PC-3 (cell line): ENCODE measurements around the gene GATAD2B. TPM values are rescaled to one million over a fixed set of nuclear protein-coding genes. Genes with fewer than 3 reads are reported as not detected.

Source experiments
- ATAC-seq: fragments of 200-7000 bp; cut with Tn5 transposase; 2 replicates; pipeline ENCODE4 v1.9.1; 2020; ENCODE audit warnings: mild to moderate bottlenecking, moderate library complexity
- BruUV-seq: library from RNA; stranded (reverse); fragments of 400-500 nt; replicated peaks from 2 replicates; lab custom pipeline; 2021; lab: Mats Ljungman, UMichigan
- CTCF ChIA-PET: fragments of 300-600 bp; sonication (Branson Sonifier 250); formaldehyde crosslinking; loops from one replicate; lab custom pipeline; 2022; ENCODE audit warnings: antibody characterized with exemption; lab: Charles Lee
- POLR2A ChIA-PET: fragments of 300-600 bp; sonication (Branson Sonifier 250); formaldehyde crosslinking; loops from one replicate; lab custom pipeline; 2022; ENCODE audit warnings: antibody characterized with exemption; ENCODE audit not compliant: unreplicated experiment; lab: Charles Lee
- DNase-seq: peaks from one replicate; pipeline ENCODE4 v3.0.0-alpha.2; 2015
- H2AFZ ChIP-seq: fragments of 300-600 bp; sonication (generic); 2 replicates; pipeline ENCODE4 v1.6.0; 2016; ENCODE audit warnings: antibody characterized with exemption, low read length
- H3F3A ChIP-seq: fragments of 300-600 bp; sonication (generic); one replicate; pipeline ENCODE4 v1.6.0; 2017; ENCODE audit warnings: antibody characterized with exemption, low read length, control low read depth, mild to moderate bottlenecking; ENCODE audit not compliant: unreplicated experiment
- H3K27ac ChIP-seq: fragments of 300-600 bp; sonication (generic); 2 replicates; pipeline ENCODE4 v1.5.1; 2016; ENCODE audit warnings: mild to moderate bottlenecking, low read length
- H3K27me3 ChIP-seq: fragments of 300-600 bp; sonication (generic); 2 replicates; pipeline ENCODE4 v1.6.1; 2016; ENCODE audit warnings: low read length, mixed read lengths
- H3K36me3 ChIP-seq: fragments of 300-600 bp; sonication (generic); 2 replicates; pipeline ENCODE4 v1.6.1; 2016; ENCODE audit warnings: low read depth, mixed run types, low read length, mixed read lengths
- H3K4me1 ChIP-seq: fragments of 300-600 bp; sonication (generic); 2 replicates; pipeline ENCODE4 v1.5.1; 2016; ENCODE audit warnings: low read length; ENCODE audit not compliant: insufficient read depth
- H3K4me2 ChIP-seq: fragments of 300-600 bp; sonication (generic); 2 replicates; pipeline ENCODE4 v1.6.0; 2016; ENCODE audit warnings: low read length
- H3K4me3 ChIP-seq: fragments of 300-600 bp; sonication (generic); 2 replicates; pipeline ENCODE4 v1.5.1; 2016; ENCODE audit warnings: mild to moderate bottlenecking, low read length, mixed read lengths
- H3K79me2 ChIP-seq: fragments of 300-600 bp; sonication (generic); 2 replicates; pipeline ENCODE4 v1.6.1; 2017; ENCODE audit warnings: low read length, mixed read lengths
- H3K9ac ChIP-seq: fragments of 300-600 bp; sonication (generic); 2 replicates; pipeline ENCODE4 v1.6.0; 2016; ENCODE audit warnings: mild to moderate bottlenecking, low read length
- H3K9me2 ChIP-seq: fragments of 300-600 bp; sonication (generic); replicated peaks from 2 replicates; pipeline ENCODE4 v1.6.1; 2016; ENCODE audit warnings: mixed run types, low read length, mixed read lengths
- H3K9me3 ChIP-seq: fragments of 300-600 bp; sonication (generic); 2 replicates; pipeline ENCODE4 v1.6.1; 2016; ENCODE audit warnings: low read length, mixed read lengths
- H4K20me1 ChIP-seq: fragments of 300-600 bp; sonication (generic); 2 replicates; pipeline ENCODE4 v1.6.1; 2016; ENCODE audit warnings: low read length, mixed read lengths
- EZH2 ChIP-seq: fragments of 300-600 bp; sonication (generic); IDR thresholded peaks from one replicate; pipeline ENCODE4 v1.6.1; 2017; ENCODE audit warnings: antibody characterized with exemption, mild to moderate bottlenecking, low read length; ENCODE audit not compliant: unreplicated experiment
- EZH2phosphoT487 ChIP-seq: fragments of 300-600 bp; sonication (generic); IDR thresholded peaks from 2 replicates; pipeline ENCODE4 v1.6.1; 2018; ENCODE audit warnings: mild to moderate bottlenecking, antibody characterized with exemption, low read length, borderline replicate concordance
- intact Hi-C: fragments of 100-400 bp; cut with micrococcal nuclease; formaldehyde crosslinking; loops from 2 replicates; pipeline ENCODE4 v1.9.0; 2023
- total RNA-seq: library from RNA; depleted of rRNA; stranded (reverse); fragments of >200 nt; gene quantifications from 2 replicates; pipeline ENCODE4 v1.2.3, GENCODE V29; 2014
- TF ChIP-seq, protein P1 (sequence below): fragments of 300-600 bp; sonication (generic); conservative IDR thresholded peaks from 2 replicates; pipeline ENCODE4 v1.5.1; 2017; ENCODE audit warnings: antibody characterized with exemption, low read depth, mild to moderate bottlenecking, low read length

Gene GATAD2B
- total RNA-seq, 1 experiment from 2014 or later: 7.2 TPM

DNA sequence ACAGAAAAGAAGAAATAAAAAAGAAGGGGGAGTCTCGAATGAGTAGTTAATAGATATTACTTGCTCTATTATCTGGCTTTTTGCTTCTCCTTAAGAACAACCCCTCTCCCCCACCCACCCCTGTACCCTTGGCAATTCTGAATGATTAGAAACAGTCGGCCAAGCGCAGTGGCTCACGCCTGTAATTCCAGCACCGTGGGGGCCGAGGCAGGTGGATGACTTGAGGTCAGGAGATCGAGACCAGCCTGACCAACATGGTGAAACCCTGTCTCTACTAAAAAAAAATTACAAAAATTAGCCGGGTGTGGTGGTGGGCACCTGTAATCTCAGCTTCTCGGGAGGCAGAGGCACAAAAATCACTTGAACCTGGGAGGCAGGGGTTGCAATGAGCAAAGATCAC, 42.7 kb downstream of the GATAD2B start:
- no peak overlapping the region for H3K9ac ChIP-seq

DNA sequence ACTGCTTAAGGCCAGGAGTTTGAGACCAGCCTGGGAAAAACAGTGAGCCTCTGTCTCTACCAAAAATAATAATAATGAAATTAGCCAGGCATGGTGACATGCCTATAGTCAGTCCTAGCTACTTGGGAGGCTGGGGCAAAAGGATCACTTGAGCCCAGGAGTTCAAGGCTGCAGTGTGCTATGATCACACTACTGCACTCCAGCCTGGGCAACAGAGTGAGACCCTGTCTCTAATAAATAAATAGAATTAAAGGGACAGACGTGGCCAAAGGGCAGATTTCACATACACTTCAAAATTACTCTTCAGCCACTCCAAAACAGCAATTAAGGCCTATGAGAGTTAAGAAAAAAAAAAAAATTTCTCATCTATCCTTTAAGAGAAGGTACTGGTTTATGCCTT, 45.7 kb downstream of the GATAD2B start:
- H3K4me3 ChIP-seq: no peak overlapping the region
- peaks cover 4% of the 10 kb centered on the region; the same call in 1 of the 2 replicates for H3K36me3 ChIP-seq
- H2AFZ ChIP-seq: no peak overlapping the region
- CTCF ChIA-PET: no interaction called here
- H3K79me2 ChIP-seq: peaks cover 66% of the 10 kb centered on the region
- BruUV-seq: no TSS peak
- intact Hi-C loops: no loop called here
- no peaks in the 10 kb centered on the region for H4K20me1 ChIP-seq
- ATAC-seq: no peak
- no peak overlapping the region for H3K9ac ChIP-seq
- DNase-seq: no peak
- H3K4me2 ChIP-seq: no peak overlapping the region
- POLR2A ChIA-PET: no interaction called here
- no peaks in the 10 kb centered on the region for H3K4me1 ChIP-seq
- H3K9me3 ChIP-seq: no peaks in the 10 kb centered on the region
- no peak for TF ChIP-seq EZH2phosphoT487
- no peak for TF ChIP-seq EZH2
- TF ChIP-seq, protein P1, sequence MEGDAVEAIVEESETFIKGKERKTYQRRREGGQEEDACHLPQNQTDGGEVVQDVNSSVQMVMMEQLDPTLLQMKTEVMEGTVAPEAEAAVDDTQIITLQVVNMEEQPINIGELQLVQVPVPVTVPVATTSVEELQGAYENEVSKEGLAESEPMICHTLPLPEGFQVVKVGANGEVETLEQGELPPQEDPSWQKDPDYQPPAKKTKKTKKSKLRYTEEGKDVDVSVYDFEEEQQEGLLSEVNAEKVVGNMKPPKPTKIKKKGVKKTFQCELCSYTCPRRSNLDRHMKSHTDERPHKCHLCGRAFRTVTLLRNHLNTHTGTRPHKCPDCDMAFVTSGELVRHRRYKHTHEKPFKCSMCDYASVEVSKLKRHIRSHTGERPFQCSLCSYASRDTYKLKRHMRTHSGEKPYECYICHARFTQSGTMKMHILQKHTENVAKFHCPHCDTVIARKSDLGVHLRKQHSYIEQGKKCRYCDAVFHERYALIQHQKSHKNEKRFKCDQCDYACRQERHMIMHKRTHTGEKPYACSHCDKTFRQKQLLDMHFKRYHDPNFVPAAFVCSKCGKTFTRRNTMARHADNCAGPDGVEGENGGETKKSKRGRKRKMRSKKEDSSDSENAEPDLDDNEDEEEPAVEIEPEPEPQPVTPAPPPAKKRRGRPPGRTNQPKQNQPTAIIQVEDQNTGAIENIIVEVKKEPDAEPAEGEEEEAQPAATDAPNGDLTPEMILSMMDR: no peak
- H3K27ac ChIP-seq: no peak overlapping the region
- no peaks in the 10 kb centered on the region for H3K9me2 ChIP-seq
- no peaks in the 10 kb centered on the region for H3F3A ChIP-seq
- H3K27me3 ChIP-seq: no peaks in the 10 kb centered on the region

More for the DNA sequence above, 42.7 kb downstream of the GATAD2B start:
- no TSS peak for BruUV-seq
- Histone ChIP-seq H3K27ac (no peak overlapping the region), H2AFZ (no peak overlapping the region), H3K9me3 (no peaks in the 10 kb centered on the region), H3K9me2 (no peaks in the 10 kb centered on the region), H3F3A (no peaks in the 10 kb centered on the region), H4K20me1 (0 out of 2 replicates have a peak, but pooled peaks cover 3% of the 10 kb centered on the region), H3K4me1 (no peaks in the 10 kb centered on the region), H3K4me2 (no peak overlapping the region), H3K36me3 (peaks cover 4% of the 10 kb centered on the region; the same call in 1 of the 2 replicates), H3K79me2 (peaks cover 73% of the 10 kb centered on the region), H3K4me3 (no peak overlapping the region), H3K27me3 (no peaks in the 10 kb centered on the region)
- ATAC-seq (no peak), DNase-seq (no peak)
- TF ChIP-seq EZH2 (no peak), EZH2phosphoT487 (no peak)
- TF ChIP-seq, protein P1: no peak
- ChIA-PET POLR2A (no interaction called here), CTCF (no interaction called here)
- intact Hi-C loops: loop anchor here (5.0 kb wide), 1 partner anchor 42 kb away; the partner anchor contains the start of gene GATAD2B

DNA sequence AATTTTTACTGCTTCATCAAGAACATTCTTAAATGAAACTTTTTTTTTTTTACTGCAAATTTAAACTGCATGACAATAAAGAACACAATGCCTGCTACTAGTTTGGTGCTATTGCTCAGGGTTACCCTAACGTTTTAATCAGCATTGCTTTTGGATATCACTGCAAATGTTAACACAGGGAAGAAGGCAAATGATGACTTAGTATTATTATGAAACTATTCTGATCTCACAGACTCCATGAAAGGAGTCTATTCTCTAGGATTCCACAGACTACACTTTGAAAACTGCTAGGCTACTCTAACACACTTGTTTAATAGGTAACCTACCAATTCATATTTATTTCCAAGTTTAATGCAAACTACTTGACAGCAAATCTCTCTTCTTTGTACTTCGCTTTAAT, 49.8 kb downstream of the GATAD2B start:
- Histone ChIP-seq H3K4me3 (no peak overlapping the region), H3K9me2 (no peaks in the 10 kb centered on the region), H3K9ac (no peak overlapping the region), H2AFZ (no peak overlapping the region), H3K9me3 (no peaks in the 10 kb centered on the region), H3K36me3 (peaks cover 10% of the 10 kb centered on the region; the same call in 1 of the 2 replicates), H3K79me2 (peaks cover 29% of the 10 kb centered on the region), H3K4me1 (no peaks in the 10 kb centered on the region), H3K4me2 (no peak overlapping the region), H3K27ac (no peak overlapping the region), H3F3A (no peaks in the 10 kb centered on the region), H4K20me1 (no peaks in the 10 kb centered on the region), H3K27me3 (no peaks in the 10 kb centered on the region)
- no peak for TF ChIP-seq EZH2phosphoT487
- no peak for TF ChIP-seq EZH2
- TF ChIP-seq, protein P1: no peak
- intact Hi-C loops: loop anchor here (2.0 kb wide), 1 partner anchor 40 kb away; no protein-coding TSS in a partner anchor
- POLR2A ChIA-PET: no interaction called here
- ATAC-seq: no peak
- CTCF ChIA-PET: no interaction called here
- no peak for DNase-seq
- no TSS peak for BruUV-seq
